ENCODE measurements around the gene HDDC3. TPM values are rescaled to one million over a fixed set of nuclear protein-coding genes. Genes with fewer than 3 reads are reported as not detected.
A peak's percentile ranks its signal among the peaks of the same experiment; 100 is the strongest.

HDDC3 gene
- total RNA-seq, 6 donors from 2014 or later: 5.0 to 19.3 (median 12.5) TPM

DNA sequence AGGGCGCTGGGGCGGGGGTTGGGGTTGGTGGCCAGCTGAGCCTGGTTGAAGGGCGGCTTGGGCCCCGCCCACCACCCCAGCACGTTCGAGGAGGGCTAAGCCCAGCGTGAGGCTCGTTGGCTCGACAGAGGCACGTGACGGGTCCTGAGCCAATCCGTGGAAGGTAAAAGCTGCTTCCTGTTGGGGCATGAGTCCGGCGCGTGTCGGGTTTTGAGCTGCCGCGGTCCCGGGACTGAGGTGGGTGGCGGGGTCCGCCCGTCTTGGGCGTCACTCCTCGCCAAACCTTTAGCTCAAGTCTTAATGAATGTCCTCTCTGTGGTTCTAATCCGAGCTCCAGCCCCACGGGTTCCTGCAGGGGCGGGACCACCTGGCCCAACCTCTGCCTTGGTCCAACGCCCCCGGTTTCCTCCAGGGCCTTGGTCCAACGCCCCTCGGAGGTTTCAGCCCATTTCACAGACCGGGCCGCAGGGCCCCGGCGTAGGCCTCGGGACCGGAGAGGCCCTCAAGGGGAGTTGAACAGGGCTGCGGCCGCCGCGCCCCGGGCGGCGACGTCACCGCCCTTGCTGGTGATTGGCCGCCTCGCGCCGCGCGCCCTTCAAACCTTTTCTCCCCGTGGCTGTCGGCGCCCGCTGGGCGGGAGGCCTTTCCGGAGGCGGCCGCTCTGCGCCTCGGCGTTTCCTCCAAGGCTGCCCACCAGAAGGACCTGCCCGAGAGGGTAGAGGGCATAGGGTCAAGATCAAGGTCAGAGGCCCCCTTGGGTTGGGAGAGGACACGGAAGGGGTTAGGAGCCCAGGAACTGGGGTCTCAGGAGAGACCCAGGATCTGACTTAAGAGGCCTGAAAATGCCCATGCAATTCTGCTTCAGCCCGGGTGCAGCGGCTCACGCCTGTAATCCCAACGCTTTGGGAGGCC is 22.6 kb upstream of the HDDC3 start, which contains the start of gene RCCD1:
RCCD1 (plus strand) TSS at position 173 of the 912 bp plus-strand sequence. CDS start 1,851 bp downstream, outside the sequence.
- Histone ChIP-seq H3K4me3 (peak within 1 kb of the TSS; percentile 55 to 89 (median 74)), H3K27ac (peak within 1 kb of the TSS; percentile 76 to 95 (median 87)), H3K4me1 (peaks cover 23 to 35% (median 25%) of the 10 kb centered on the region in 4 donors), H3K9me3 (no peaks in the 10 kb centered on the region), H3K27me3 (no peaks in the 10 kb centered on the region), H3K36me3 (peaks cover 5 to 41% (median 32%) of the 10 kb centered on the region in 4 donors)
- DNase-seq (peak; percentile 98 to 99), ATAC-seq (ENCODE audit: low FRiP score in 2 of 2) (peak; percentile 95 to 97)
- no peak for TF ChIP-seq EP300 (IDR thresholded peaks at IDR 0.05)
- peak in 2 of 4 donors; percentile 74 to 76 for TF ChIP-seq POLR2A (IDR thresholded peaks at IDR 0.05)
- peak; percentile 58 to 67 for TF ChIP-seq POLR2AphosphoS5 (IDR thresholded peaks at IDR 0.05)
- peak in 1 of 6 experiments; percentile 31 for TF ChIP-seq CTCF (IDR thresholded peaks at IDR 0.05)
- WGBS, 2 donors: 3 to 5% methylated on average over 31 to 43 of the region's 69 CpGs

DNA sequence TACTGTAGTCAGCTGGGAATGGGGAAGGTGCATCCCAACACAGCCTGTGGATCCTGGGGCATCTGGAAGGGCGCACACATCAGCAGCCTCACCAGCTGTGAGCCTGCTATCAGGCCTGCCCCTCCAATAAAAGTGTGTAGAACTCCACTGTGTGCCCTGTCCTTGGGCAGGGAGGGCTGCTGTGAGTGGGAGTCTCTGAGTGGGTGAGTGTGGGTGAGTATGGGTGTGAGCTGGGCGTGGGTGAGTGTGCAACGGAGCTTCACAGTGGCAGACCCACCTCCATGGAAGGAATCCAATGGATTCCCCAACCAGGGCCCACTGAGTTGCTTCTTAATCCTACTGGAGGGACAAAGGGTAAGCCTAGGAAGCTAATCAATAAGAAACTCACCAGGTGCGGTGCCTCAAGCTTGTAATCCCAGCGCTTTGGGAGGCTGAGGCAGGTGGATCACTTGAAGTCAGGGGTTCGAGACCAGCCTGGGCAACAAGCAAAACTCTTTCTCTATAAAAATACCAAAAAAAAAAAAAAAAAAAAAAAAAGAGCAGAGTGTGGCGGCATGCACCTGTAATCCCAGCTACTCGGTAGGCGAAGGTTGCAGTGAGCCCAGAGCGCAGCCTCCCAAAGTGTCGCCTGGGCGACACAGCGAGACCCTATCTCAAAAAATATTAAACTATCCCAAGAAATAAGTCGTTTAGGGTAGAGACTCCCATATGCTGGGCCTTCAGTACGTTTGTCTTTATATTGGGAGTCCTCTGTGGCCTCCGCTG is 21.8 kb upstream of the HDDC3 start:
- DNase-seq (no peak), ATAC-seq (ENCODE audit: low FRiP score in 2 of 2) (no peak)
- Histone ChIP-seq H3K9me3 (no peaks in the 10 kb centered on the region), H3K36me3 (peaks cover 12 to 48% (median 41%) of the 10 kb centered on the region in 4 donors), H3K27ac (peak overlapping the region in 3 of 4 donors; percentile 76 to 95 (median 85)), H3K4me1 (peaks cover 23 to 35% (median 25%) of the 10 kb centered on the region in 4 donors), H3K4me3 (peak overlapping the region in 3 of 4 donors; percentile 55 to 85 (median 64)), H3K27me3 (no peaks in the 10 kb centered on the region)
- TF ChIP-seq EP300 (IDR thresholded peaks at IDR 0.05) (no peak), POLR2A (IDR thresholded peaks at IDR 0.05) (no peak), POLR2AphosphoS5 (IDR thresholded peaks at IDR 0.05) (no peak), CTCF (IDR thresholded peaks at IDR 0.05) (no peak)
- WGBS, 2 donors: 77 to 81% methylated on average over 14 to 15 of the region's 16 CpGs

DNA sequence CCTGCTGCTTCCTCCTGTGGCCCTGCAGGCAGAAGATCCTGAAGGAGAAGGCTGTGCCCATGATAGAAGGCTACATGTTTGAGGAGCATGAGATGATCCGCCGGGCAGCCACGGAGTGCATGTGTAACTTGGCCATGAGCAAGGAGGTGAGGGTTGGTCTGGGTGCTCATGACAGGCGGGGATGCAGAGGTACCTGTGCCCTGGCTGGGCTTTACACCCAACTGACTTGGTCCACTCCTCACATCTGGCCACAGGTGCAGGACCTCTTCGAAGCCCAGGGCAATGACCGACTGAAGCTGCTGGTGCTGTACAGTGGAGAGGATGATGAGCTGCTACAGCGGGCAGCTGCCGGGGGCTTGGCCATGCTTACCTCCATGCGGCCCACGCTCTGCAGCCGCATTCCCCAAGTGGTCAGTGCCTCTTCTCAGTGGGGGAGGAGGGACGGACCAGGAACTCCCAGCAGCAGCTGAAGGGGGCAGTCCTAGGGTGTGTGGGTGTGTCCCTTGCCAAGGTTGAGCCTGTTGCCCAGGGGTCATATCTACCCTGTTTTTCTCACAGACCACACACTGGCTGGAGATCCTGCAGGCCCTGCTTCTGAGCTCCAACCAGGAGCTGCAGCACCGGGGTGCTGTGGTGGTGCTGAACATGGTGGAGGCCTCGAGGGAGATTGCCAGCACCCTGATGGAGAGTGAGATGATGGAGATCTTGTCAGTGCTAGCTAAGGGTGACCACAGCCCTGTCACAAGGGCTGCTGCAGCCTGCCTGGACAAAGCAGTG is 20.7 kb upstream of the HDDC3 start:
- peak in 1 of 2 donors; percentile 46 for DNase-seq

DNA sequence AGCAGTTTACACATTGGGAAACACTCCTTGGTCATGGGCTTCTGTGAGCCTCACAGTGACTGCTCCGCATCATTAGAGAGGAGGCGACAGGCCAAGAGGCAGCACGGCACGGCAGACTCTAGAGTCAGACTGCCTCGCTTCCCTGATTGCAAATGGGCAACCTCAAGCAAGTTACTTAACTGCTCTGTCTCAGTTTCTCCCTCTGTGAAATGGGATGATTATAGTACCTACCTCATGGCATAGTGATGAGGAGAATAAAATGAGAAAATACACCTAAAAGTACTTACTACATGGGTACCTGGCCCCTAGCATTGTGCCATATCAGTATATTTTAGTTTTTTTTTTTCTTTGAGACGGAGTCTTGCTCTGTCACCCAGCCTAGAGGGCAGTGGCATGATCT is 18.3 kb upstream of the HDDC3 start:
- Histone ChIP-seq H3K27ac (no peak overlapping the region), H3K9me3 (no peaks in the 10 kb centered on the region), H3K27me3 (no peaks in the 10 kb centered on the region), H3K36me3 (peaks cover 25 to 82% (median 69%) of the 10 kb centered on the region in 4 donors), H3K4me1 (peaks cover 6 to 13% (median 10%) of the 10 kb centered on the region in 4 donors), H3K4me3 (no peak overlapping the region)
- WGBS, 2 donors: 97 to 100% methylated on average over 2 to 6 of the region's 6 CpGs
- ATAC-seq (ENCODE audit: low FRiP score in 2 of 2) (no peak), DNase-seq (no peak)
- no peak for TF ChIP-seq CTCF (IDR thresholded peaks at IDR 0.05)
- TF ChIP-seq EP300 (IDR thresholded peaks at IDR 0.05): no peak
- no peak for TF ChIP-seq POLR2AphosphoS5 (IDR thresholded peaks at IDR 0.05)
- no peak for TF ChIP-seq POLR2A (IDR thresholded peaks at IDR 0.05)

More for the DNA sequence above, 20.7 kb upstream of the HDDC3 start:
- Histone ChIP-seq H3K4me3 (no peak overlapping the region), H3K27me3 (no peaks in the 10 kb centered on the region), H3K4me1 (peaks cover 23 to 35% (median 25%) of the 10 kb centered on the region in 4 donors), H3K9me3 (no peaks in the 10 kb centered on the region), H3K36me3 (peaks cover 12 to 58% (median 49%) of the 10 kb centered on the region in 4 donors), H3K27ac (no peak overlapping the region)
- 95 to 97% methylated on average over 6 to 14 of the region's 14 CpGs for WGBS, 2 donors
- ATAC-seq (ENCODE audit: low FRiP score in 2 of 2): no peak
- no peak for TF ChIP-seq POLR2AphosphoS5 (IDR thresholded peaks at IDR 0.05)

All from upper lobe of left lung (tissue), 6 donors.